EH (cell line): ENCODE measurements around the gene STEAP2.
"Not testable (repeated sequence)": the region's sequence is repeated elsewhere in the genome, so short reads cannot be mapped to it uniquely, and the experiment has no call there.

ENCODE experiments used
- DNase-seq: peaks from one replicate; pipeline ENCODE4 v3.0.0-alpha.2; 2015; ENCODE audit warnings: low read depth

STEAP2 gene

DNA sequence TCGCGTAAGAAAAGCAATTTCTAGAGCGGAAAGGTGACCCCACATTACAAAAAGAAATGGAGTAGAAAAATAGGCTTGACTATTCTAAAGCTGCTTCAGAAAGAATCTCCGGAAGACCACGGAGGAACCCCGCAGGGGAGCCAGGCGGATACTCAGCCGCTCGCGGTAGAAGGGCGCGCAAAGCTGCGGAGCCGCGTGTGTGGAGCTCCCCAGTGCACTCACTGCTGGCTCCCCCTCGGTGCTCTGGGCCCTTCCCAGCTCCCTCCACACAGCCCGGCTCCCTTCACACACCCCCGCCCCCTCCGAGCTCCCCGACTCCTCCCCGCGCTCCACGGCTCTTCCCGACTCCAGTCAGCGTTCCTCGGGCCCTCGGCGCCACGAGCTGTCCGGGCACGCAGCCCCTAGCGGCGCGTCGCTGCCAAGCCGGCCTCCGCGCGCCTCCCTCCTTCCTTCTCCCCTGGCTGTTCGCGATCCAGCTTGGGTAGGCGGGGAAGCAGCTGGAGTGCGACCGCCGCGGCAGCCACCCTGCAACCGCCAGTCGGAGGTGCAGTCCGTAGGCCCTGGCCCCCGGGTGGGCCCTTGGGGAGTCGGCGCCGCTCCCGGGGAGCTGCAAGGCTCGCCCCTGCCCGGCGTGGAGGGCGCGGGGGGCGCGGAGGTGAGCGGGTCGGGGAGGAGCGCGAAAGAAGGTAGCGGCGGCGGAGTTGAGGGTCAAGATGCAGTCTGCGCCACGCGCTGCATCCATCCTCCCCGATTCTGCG is at the start of gene STEAP2:
Gene STEAP2 (plus strand): TSS at position 350 of the 758 bp plus-strand sequence. CDS start 13,343 bp downstream, outside the sequence.
- peak; percentile 93 for DNase-seq

DNA sequence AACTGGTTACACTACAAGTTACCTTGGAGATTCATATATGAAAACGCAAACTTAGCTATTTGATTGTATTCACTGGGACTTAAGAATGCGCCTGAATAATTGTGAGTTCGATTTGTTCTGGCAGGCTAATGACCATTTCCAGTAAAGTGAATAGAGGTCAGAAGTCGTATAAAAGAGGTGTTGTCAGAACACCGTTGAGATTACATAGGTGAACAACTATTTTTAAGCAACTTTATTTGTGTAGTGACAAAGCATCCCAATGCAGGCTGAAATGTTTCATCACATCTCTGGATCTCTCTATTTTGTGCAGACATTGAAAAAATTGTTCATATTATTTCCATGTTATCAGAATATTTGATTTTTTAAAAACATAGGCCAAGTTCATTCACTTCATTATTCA is 48.0 kb upstream of the STEAP2 start:
- no peak for DNase-seq

DNA sequence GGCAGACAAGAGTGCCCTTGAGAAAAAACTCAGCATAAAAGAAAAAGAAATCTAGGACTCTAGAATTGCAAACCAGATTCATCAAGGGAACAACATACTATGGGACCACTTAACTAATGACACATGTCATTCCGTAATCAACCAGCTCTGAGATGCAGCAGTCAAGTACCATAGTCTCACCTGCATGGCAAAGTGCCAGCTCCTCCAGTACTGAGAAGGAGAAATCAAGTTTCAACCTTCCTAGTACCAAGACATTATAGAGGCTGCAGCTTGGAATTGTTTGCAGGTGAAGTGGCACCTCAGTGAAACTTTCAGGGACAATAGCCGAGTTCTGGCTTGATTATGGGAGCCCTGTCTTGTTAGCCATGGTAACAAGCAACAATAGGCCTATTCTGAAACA is 45.8 kb upstream of the STEAP2 start:
- DNase-seq, result no peak

DNA sequence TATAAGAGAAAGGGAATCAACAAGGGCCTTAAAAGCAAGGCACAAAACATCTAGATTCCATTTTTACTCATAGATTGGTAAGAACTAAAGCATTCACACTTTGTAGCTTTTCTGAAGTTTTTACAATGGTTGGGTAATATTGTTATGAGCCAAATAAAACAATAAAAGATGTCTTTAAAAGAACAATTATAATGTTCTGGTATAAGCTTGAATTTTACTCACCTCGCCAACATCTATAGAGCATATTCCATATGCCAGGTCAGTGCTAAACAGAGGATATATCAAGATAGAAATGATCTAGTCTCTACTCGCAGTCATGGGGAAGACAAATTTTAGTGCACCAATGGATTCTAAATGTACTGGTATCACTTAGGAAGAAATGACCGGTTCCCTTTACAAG is 45.4 kb upstream of the STEAP2 start:
- no peak for DNase-seq

DNA sequence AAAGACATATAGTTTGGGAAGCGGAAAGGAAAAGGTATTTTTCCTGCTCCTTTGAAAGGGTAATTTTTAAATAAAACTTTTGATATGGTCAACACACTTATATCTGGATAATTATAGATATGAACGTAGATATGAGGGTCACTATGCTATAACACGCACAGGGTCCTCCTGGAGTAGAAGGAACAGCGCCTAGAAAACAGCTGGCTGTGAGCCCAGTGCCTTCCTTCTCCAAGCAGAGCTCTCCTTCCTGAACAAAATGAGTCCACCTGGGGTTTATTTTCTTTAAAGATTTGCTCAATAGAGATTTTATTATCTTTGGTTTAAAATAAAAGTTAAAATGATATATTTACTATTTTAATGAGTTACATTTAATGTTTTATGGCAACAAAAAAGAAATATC is 44.2 kb upstream of the STEAP2 start:
- DNase-seq, result no peak

DNA sequence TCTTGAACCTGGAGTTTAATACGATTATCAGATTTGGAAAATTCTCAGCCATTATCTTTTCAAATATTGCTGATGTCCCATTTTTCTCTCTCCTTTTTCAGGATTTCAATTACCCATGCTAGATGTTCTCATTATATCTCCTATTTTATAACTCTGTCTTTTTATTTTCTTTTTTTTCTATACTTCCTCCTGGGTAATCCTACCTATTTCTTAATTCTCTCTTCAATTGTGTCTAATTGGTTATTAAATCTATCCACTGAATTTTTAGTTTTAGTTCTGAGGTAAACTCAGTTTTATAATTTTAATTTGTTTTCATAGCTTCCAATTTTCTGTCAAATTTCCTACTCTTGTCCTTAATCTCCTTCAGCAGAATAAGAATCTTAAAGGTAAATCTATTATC is 41.6 kb upstream of the STEAP2 start:
- DNase-seq, result no peak

DNA sequence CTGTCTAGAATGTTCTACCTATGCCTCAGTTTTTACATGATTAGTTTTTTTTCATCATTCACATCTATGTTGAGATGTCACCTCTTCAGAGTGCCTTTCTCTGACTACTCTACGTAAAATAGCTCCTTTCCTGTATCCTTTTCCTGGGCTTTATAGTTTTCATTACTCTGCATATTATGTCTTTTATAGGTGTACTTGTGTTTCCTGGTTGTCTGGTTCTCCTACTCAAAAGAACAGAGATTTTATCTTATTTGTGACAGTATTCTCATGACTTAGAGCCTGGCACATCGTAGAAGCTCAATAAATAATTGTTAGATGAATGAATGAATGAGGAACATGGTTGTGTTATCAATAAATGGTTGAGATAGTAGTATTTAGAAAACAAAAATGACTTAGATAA is 39.4 kb upstream of the STEAP2 start:
- DNase-seq, result no peak

DNA sequence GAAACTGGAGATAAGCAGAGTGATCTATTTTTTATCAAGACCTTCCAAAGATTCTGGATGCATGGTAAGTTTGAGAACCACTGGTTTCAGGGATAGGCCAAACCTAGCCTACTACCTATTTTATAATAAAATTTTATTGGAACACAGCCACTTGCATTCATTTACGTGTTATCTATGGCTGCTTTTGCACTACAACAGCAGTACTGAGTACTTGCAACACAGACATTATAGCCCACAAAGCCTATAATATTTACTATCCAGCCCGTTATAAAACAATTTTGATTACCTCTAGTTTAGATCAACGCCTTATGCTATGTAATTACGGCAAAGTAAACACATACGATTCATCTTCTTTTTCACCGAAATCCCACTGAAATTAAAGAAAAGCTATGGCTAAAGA is 38.9 kb upstream of the STEAP2 start:
- DNase-seq, result no peak

DNA sequence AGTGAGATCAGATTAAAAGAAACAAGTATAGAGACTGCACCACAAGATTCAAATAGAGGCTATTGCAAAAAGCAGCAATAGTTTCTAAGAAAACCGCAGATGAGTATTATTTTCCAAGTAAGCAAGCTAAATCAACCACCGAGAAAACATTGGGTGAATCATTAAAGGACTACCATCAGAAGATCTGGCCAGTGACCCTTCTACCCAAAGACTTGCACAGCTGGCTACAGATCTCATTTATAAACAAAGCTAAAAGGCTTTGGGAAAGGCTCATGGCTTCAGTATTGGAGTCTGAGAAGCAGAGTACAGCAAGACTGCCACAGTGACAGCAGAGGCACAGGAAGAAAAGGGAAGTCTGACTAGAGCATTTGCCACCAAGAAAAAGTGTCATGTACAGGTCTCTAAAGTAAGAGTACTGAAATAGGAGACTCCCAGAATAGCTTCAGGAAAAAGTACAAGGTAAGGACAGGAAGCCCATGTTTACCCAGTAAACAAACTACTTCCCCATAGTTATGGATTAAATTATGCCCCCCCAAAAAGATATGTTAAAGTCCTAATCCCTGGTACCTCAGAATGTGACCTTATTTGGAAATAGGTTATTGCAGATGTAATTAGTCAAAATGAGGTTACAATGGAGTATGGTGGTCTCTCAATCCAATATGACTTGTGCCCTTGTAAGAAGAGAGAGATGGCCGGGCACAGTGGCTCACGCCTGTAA is 38.3 kb upstream of the STEAP2 start:
- peak; percentile 49 for DNase-seq

DNA sequence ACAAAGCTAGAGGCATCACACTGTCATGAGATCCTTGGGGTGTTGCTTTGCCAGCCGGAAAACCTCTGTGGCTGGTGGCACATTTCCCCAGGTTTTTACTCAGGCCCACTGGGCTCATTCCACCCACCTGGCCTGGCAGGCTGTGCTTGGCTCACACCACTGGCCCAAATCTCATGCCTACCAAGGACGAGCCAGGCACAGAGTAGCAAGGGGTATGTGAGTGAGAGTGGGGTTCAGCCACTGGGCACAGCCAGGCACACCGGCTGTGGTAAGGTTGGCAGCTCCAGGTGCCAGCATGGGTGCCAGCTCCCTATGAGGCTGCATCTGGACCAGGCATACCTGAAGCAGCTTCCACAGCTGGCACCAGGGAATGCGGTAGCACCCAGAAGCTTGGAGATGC is 35.9 kb upstream of the STEAP2 start:
- no peak for DNase-seq

DNA sequence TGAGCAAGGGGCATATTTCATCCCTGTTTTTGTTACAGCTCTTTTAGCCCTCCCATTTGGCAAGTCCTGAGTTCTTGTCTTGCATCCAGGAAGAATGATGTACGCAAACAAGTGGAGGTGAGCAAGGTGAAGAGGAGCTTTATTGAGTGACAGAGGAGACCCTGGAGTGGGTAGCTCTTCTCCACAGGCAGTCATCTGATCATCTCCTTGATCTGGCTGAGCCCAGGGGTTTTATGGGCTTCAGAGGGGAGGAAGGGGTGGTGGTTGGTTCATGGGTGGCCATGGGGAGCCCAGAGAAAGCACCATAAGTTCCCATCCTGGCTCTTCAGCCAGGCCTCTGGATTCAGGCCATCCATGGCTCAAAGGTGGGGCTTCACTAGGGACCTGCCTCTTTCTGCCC is 35.3 kb upstream of the STEAP2 start:
- no peak for DNase-seq

DNA sequence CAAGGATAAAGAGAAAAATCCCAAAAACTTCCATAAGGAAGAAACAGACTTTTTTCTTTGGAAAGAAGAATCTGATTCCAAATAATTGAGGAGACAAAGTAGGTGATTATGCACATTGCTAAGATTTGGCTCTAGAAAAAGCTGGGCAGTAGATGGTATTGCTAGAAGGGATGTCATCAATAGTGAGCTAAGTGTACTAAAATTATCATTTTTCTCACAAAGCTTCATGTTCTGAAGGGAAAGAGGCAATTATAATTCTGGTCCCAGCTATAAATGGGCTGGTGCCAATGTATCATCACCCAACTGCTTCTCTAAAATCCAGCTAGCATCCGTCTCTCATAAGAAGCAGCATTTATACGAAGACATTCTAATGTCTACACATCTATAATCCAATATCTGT is 33.4 kb upstream of the STEAP2 start:
- no peak for DNase-seq

DNA sequence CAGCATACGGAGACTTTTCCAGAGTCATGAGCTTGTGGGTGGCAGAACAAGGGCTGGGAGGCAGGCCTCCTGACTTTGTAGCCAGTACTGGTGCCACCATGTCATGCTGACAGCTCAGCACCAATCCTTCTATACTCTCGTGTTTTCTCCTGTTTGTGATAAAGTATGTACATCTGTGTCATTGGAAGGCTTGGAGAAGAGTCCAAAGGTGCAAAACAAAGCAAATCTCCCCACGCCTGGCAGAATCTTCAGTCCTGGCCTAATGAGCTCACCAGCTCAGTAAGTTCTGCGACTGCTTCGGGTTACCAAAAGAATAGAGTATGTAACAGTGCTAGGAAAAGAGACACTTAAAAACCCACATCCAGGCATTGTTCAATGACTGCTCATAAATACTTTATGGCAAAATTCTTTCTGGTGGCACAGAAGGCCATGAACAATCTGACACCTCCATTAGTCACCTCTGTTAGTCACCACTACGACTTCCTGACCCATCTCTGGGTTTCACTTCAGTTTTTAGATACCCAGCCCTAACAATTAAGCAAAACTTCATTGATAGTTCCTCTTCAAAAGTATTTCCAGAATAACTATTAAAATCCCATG is 32.8 kb upstream of the STEAP2 start:
- peak; percentile 87 for DNase-seq

DNA sequence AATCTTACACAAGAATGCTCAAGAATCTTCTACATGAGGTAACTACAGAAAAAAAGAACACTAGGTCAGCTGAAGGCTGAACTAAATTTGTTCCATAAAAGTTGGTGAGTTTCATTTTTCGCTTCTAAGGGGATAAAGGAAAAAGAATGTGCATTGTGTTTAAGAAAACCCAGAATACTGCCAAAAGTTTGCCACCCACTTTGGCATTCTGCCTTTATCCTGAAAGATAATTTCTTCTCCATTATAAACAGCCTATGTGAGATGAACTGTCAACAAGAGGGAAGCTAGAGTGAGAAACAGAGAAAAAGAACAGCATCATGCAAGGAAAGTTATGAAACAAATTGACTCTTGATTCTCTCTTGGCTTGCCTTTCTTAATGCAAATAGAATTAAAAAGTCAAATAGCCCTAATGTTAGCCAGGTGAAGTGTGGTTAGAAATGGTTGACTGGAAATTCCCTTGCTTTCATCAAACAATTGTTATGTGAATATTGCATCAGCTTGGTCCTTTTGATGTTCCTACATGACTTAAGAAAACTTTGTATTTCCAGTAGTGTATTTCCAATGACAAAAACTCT is 31.4 kb upstream of the STEAP2 start:
- DNase-seq, result peak; percentile 8

DNA sequence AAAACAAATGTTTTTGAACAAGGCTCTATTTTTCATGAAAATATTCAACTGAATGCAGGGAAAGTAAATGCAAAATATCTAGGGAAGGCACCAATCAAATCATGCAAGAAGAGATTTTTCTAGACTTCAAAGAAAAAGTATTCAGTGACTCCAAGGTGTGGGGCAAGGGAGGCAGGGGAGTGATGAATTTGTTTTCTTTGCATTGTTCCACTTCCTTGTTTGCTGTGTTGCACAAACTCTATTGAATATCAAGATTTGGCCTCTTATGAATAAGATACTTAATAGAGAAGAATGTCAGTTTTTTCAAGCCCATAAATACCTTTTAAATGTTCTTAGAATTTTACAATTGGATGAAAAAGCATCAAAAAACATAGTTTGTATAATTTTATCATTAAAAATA is 30.9 kb upstream of the STEAP2 start:
- DNase-seq, result no peak

DNA sequence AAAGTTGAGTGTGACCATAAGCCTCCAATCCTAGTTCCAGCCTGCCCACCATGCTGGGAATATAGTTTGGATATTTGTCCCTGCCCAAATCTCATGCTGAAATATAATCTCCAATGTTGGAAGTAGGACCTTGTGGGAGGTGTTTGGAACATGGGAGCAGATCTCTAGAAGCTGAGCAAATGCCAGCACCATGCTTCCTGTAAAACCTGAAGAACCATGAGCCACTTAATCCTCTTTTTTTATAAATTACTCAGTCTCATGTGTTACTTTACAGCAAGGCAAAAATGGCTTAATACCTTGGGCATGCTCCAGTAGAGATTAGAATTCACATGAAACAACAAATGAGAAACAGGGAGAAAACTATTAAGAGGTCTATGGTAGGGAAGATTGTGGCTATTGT is 30.1 kb upstream of the STEAP2 start:
- DNase-seq, result no peak

DNA sequence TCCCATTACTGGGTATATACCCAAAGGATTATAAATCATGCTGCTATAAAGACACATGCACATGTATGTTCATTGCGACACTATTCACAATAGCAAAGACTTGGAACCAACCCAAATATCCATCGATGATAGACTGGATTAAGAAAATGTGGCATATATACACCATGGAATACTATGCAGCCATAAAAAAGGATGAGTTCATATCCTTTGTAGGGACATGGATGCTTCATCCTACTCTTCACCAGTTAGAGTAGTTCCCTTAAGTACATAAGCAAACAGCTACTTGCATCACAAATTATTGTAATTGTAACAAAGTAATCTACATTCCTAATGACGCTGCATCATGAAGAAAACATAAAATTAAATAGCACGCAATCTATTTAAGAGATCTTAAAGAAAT is 25.2 kb upstream of the STEAP2 start:
- not testable (repeated sequence) for DNase-seq

DNA sequence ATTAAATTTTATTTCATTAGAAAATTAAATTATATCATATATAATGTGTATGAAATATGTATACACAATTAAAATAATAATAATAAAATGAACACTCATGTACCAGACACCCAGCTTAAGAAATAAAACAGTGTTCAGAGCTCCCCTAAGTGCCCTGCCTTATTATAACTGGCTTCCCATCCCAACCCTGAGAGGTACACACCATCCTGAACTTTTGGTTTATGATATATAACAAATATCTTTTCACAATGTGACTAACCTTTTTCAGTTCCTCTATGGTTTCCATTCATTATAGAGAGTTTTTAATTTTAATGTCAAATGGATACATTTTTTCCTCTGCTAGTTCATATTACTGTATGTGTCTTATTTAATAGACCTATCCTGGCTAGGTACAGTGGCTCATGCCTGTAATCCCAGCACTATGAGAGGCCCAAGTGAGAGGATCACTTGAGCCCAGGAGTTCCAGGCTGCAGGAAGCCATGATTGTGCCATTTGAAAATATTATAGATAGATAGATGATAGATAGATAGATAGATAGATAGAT is 24.0 kb upstream of the STEAP2 start:
- DNase-seq, result no peak

DNA sequence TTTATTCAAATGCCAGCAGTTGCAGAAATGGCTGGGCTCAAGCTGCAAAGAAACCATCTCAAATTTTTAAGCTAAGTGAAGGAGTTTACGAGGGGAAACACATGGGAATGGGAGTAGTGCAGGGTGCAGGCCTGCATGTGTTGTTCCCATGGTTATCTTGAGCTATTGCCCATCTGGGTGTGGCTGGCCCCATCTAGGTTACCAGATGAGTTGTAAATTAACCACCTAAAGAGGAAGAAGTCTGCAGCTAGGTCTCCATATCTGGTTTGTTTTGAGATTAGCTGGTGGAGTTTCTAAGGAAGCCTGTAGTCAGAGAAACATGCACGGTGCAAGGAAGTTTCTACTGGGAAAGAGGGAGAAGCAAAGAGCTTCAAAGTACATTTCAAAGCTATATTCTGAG is 23.3 kb upstream of the STEAP2 start:
- DNase-seq, result no peak

DNA sequence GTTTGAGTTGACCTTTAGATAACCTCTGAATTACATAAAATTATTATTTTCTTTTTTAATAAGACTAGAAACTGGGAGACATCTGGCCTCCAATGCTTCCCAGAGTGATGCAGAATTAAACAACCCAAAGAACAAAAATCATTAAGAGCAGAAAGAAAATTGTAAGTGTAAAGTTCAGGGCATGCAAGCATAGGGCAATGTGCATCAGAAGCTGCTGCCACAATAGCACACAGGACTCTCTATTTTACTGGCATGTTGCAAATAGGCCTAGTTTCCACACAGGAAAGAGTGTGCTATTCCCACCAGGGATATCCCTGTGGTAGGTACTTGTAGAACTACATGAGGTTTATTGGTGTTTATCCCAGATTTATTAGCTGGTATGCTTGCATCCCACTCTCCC is 20.5 kb upstream of the STEAP2 start:
- DNase-seq, result no peak

DNA sequence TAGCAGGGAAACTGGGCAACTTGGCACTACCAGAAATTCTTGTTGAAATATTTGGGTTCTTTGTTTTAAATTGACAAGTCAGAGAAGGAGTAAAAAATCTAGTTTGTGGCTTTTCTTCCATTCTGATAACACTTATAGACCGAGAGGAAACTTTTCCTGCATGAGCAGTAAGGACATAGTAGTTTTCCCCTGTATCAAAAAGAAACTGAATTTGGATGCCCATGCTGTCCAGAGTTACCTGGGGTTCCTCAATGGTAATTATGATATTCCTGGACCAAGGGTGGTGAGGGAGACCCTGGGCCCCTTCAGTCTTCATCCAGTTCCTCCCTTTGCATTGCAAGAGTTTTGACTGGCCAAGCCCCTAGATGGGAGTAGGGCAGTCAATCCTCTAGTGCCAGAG is 19.9 kb upstream of the STEAP2 start:
- DNase-seq, result no peak

DNA sequence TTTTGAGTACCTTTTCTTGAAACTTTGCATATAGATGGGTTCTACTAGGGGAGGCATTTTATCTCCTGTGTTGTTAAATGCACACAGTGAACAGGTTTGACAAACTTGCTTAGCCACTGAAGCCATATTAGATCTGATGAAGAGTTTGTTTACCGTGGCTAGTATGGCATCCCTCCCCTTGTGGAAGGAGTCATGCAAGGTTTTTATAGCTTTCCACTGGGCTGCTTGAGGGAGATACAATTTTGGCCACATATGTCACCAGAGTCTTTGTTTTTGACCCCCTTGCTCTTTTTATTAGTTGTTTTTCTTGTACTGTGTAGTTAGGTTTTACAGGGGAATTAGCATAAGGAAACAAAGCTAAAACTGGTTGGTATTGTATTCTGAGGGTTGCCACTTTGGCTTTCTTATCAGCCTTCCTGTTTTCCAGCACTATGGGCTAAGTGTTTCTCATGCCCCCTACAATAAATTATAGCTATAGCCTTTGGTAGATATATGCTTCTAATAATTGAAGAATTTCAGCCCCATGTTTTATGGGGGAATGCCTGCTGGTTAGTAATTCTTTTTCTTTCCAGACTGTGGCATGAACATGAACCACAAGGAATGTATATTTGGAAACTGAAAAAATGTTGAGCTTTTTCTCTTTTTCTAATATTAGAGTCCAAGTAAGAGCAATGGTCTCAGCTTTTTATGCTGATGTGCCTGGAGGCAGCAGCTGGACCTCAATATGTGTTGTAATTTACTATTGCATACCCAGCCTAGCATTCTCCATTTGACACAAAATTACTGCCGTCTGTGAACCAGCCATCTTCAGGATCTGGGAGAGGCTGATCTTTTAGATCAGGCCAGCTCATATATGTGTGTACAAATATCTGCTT is 18.4 kb upstream of the STEAP2 start:
- DNase-seq, result peak; percentile 89
